Lung microvascular endothelial cell (primary cell): ENCODE data around the gene APPL1. TPM values are rescaled to one million over a fixed set of nuclear protein-coding genes. Genes with fewer than 3 reads are reported as not detected.

Source experiments
- DNase-seq, 2 donors: peaks; one replicate each; pipeline versions ENCODE4 v3.0.0 to v3.0.0-alpha.2; 2010; ENCODE audit warnings: low read depth in 2 of 2
- total RNA-seq: library from RNA; depleted of rRNA; stranded (reverse); fragments of >200 nt; gene quantifications from 2 replicates; pipeline ENCODE4 v1.2.1, GENCODE V29; 2014

APPL1 gene
- total RNA-seq, 1 donor from 2014 or later: 38.7 TPM

GRCh38 chr3:57268416-57268815, 40.9 kb downstream of the APPL1 start:
- peak in 1 of 2 donors; percentile 26 for DNase-seq

- DNase-seq: no peak
Observed at GRCh38 chr3:57274845-57275244, 47.3 kb downstream of the APPL1 start.

DNA sequence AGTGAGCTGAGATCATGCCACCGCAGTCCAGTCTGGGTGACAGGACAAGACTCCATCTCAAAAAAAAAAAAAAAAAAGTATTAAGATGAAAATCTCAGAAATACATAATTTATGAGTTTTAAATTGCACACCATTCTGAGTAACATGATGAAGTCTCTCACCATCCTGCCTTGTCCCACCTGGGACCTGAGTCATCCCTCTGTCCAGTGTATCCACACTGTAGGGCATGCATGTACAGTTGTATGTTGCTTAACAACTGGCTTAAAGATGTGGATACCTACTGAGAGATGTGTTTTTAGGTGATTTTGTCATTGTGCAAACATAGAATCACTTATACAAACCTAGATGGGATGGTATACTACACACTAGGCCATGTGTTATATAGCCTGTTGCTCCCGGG, 47.9 kb downstream of the APPL1 start:
- DNase-seq: no peak

DNA sequence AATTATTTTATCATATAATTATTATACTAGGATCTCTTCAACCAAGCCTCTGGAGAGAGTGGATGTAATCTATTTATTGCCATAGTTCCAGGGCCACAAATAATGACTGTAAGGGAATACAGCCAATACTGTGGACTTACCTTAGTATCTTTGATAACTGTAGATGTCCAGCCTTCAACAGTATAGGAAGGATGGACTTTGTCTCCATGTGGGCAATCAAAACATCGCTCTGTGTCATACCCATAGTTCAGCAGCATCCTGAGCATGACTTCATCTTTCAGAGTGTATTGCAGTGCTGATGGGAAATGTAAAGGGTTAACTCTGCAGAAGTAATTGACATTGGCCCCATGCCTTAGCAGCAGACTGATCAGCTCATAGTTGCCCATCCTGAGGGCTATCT, 50.7 kb downstream of the APPL1 start:
- peak; percentile 3 to 21 for DNase-seq

DNA sequence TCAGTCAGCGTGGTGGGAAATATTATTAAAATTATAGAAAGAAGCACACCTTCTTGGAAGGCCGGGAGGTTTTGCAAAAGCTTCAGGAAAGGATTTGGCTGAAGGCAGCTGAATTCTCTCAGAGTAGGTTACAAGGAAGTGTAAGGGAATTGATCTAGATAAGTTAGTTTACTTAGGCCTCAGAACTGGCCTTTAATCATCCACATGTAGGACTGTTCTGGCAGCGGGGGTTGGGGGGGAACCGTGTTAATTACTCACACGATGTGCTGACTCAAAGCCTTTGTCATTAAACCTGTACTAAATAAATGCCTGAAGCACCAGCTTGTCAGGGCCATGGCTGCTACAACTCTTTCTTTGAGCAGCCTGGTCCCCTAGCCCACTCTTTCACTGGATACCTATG, 52.2 kb downstream of the APPL1 start:
- no peak for DNase-seq

GRCh38 chr3:57281715-57282114, 54.2 kb downstream of the APPL1 start:
- peak in 1 of 2 donors; percentile 27 for DNase-seq

GRCh38 chr3:57283334-57283733, 55.8 kb downstream of the APPL1 start:
- DNase-seq: no peak

- DNase-seq: no peak
Observed at GRCh38 chr3:57287205-57287604, 59.7 kb downstream of the APPL1 start.

- DNase-seq: no peak
Observed at GRCh38 chr3:57288403-57288802, 60.9 kb downstream of the APPL1 start.

DNA sequence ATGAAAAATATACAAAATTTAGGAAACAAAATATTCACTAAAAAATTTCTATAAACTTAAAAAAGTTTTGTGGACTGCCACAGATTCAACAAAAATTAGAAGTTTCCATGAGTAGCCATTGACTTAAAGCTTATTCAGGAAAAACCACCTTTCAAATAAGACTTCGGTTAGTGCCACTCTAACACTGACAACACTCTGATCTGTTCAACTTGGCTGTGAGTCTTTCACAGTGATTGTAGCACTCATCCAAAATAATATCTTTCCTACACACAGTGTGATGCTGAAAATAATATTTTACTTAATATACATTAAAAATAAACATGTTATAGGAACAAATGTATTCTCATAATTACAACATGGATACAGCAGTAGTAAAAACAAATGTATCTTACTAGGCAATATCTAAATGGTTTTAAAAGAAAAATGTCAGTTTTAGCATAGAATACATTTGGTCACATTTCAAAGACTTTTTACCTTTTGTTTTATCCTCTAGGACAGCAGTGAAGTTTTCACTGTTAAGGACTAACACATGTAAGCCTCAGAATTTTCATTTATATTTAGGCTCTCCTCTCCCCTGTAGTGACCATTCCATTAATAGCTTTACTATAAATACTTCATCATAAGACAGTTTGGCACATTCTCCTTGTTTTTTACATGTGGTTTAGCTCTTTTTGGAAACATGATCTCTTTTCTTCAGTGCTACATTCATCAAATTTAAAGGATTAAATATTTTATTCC, 64.8 kb downstream of the APPL1 start, which contains the start of gene ASB14:
ASB14 (minus strand) TSS at position 527 of the 738 bp plus-strand sequence. CDS start 652 bp downstream, outside the sequence.
- DNase-seq: no peak

DNA sequence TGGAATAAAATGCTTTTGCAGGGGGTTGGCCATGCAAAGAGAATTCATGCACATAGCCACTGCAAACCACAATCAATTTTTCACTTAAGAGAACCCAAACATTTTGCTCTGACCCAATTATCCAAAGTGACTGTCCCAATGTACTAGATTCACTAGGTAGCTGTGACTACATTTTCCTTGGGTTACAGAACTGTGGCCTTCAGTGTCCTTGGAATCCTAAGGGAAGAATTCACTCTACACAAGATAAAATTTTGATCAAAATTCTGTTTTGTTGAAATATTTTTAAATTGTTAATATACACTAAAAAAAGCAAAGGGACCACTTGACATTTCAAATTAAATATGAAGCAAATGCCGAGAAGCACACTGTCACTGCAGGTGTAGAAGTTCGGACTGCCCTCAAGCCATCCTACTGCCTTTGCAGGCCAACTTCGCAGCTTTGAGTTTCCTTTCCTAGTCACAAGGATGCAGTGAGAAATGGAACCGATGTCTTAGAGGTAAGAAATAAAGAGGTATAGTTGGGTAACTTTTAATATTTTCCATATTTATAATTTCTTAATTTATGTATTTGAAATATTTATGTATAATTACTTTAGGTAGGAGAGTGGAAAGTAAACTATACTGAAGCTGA, 65.5 kb downstream of the APPL1 start:
- no peak for DNase-seq

GRCh38 chr3:57298041-57298440, 70.5 kb downstream of the APPL1 start:
- peak in 1 of 2 donors; percentile 13 for DNase-seq

- DNase-seq: peak in 1 of 2 donors; percentile 36
Observed at GRCh38 chr3:57303520-57303919, 76.0 kb downstream of the APPL1 start.

GRCh38 chr3:57309769-57310360, 82.3 kb downstream of the APPL1 start:
- peak in 1 of 2 donors; percentile 82 for DNase-seq

GRCh38 chr3:57314204-57314603, 86.7 kb downstream of the APPL1 start:
- DNase-seq: no peak

Other genes with a start within 250 kb of the APPL1 start
- gene SPATA12, start 167.1 kb upstream of the APPL1 start, total RNA-seq: 0.44 TPM in 1 of 2 replicates, not detected in the other
- 0.20 and 0.65 TPM in 2 replicates for gene IL17RD, start 62.4 kb upstream of the APPL1 start, total RNA-seq
- under 0.01 and 0.22 TPM in 2 replicates for gene HESX1, start 27.8 kb upstream of the APPL1 start, total RNA-seq
- gene ASB14, start 65.0 kb downstream of the APPL1 start, total RNA-seq: not detected in 2 replicates